ENCODE results near the gene CCDC88C.
"Not testable (repeated sequence)": the region's sequence is repeated elsewhere in the genome, so short reads cannot be mapped to it uniquely, and the experiment has no call there.

DNA sequence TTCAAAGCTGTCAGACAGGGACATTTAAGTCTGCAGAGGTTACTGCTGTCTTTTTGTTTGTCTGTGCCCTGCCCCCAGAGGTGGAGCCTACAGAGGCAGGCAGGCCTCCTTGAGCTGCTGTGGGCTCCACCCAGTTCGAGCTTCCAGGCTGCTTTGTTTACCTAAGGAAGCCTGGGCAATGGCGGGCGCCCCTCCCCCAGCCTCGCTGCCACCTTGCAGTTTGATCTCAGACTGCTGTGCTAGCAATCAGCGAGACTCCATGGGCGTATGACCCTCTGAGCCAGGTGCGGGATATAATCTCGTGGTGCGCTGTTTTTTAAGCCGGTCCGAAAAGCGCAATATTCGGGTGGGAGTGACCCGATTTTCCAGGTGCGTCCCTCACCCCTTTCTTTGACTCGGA, 18.6 kb upstream of the CCDC88C start:
- TF ChIP-seq, protein P1, sequence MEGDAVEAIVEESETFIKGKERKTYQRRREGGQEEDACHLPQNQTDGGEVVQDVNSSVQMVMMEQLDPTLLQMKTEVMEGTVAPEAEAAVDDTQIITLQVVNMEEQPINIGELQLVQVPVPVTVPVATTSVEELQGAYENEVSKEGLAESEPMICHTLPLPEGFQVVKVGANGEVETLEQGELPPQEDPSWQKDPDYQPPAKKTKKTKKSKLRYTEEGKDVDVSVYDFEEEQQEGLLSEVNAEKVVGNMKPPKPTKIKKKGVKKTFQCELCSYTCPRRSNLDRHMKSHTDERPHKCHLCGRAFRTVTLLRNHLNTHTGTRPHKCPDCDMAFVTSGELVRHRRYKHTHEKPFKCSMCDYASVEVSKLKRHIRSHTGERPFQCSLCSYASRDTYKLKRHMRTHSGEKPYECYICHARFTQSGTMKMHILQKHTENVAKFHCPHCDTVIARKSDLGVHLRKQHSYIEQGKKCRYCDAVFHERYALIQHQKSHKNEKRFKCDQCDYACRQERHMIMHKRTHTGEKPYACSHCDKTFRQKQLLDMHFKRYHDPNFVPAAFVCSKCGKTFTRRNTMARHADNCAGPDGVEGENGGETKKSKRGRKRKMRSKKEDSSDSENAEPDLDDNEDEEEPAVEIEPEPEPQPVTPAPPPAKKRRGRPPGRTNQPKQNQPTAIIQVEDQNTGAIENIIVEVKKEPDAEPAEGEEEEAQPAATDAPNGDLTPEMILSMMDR (IDR thresholded peaks at IDR 0.05) = not testable (repeated sequence)
- TF ChIP-seq POLR2A (IDR thresholded peaks at IDR 0.05) = not testable (repeated sequence)
